H1 (cell line): ENCODE data around the gene ZNF37A. TPM values are rescaled to one million over a fixed set of nuclear protein-coding genes. Genes with fewer than 3 reads are reported as not detected.

Experiments
- CTCF ChIA-PET: fragments of 300-600 bp; sonication (Branson Sonifier 250); formaldehyde crosslinking; loops from one replicate; lab custom pipeline; 2021; ENCODE audit not compliant: partially characterized antibody; lab: Charles Lee
- POLR2A ChIA-PET: fragments of 300-600 bp; sonication (Branson Sonifier 250); formaldehyde crosslinking; loops from one replicate; lab custom pipeline; 2021; ENCODE audit warnings: inconsistent platforms; ENCODE audit not compliant: partially characterized antibody; lab: Charles Lee
- DNase-seq, 2 experiments: peaks; one replicate each; pipeline versions ENCODE4 v3.0.0 to v3.0.0-alpha.2; 2010 to 2022; ENCODE audit warnings: low spot score in 2 of 2, low read depth in 1 of 2, mixed read lengths in 1 of 2
- FAIRE-seq: peaks from 2 replicates; lab custom pipeline; 2011; peaks lifted over from hg19 to GRCh38; lab: Jason Lieb, UNC
- H2AFZ ChIP-seq: 2 replicates; pipeline ENCODE4 v1.8.1; 2012; ENCODE audit warnings: low read length, inconsistent platforms
- H2AK5ac ChIP-seq: 2 replicates; pipeline ENCODE4 v1.6.1; 2013; ENCODE audit warnings: low read depth, low read length
- H2BK120ac ChIP-seq: replicated peaks from 2 replicates; pipeline ENCODE3; 2013; ENCODE audit warnings: low read depth, low read length, inconsistent platforms
- H2BK12ac ChIP-seq: 2 replicates; pipeline ENCODE4 v1.6.1; 2013; ENCODE audit warnings: low read depth, low read length
- H2BK15ac ChIP-seq: 2 replicates; pipeline ENCODE4 v1.6.1; 2013; ENCODE audit warnings: low read length
- H2BK20ac ChIP-seq: 2 replicates; pipeline ENCODE4 v1.6.1; 2013; ENCODE audit warnings: low read length
- H2BK5ac ChIP-seq: 2 replicates; pipeline ENCODE4 v1.6.1; 2013; ENCODE audit warnings: low read depth, low read length
- H3K14ac ChIP-seq: 2 replicates; pipeline ENCODE4 v1.6.1; 2013; ENCODE audit warnings: inconsistent platforms; ENCODE audit not compliant: insufficient read length
- H3K18ac ChIP-seq: 2 replicates; pipeline ENCODE4 v1.6.1; 2013; ENCODE audit warnings: low read length; ENCODE audit errors: extremely low read depth
- H3K23ac ChIP-seq: 2 replicates; pipeline ENCODE4 v1.6.1; 2013; ENCODE audit warnings: inconsistent platforms; ENCODE audit not compliant: insufficient read length
- H3K23me2 ChIP-seq: 2 replicates; pipeline ENCODE4 v1.6.1; 2013; ENCODE audit warnings: low read depth, low read length
- H3K27ac ChIP-seq: 2 replicates; pipeline ENCODE4 v1.6.1; 2011; ENCODE audit warnings: low read depth, low read length, inconsistent platforms
- H3K27me3 ChIP-seq, 4 experiments: replicated peaks in 1 of 4; 1 replicate in 1 of 4; 2 replicates in 3 of 4; pipeline versions ENCODE4 v1.6.1 to v1.8.1; 2011 to 2013; ENCODE audit warnings: low read length in 3 of 4, mild to moderate bottlenecking in 3 of 4, inconsistent platforms in 2 of 4, mixed read lengths in 2 of 4, moderate library complexity in 1 of 4; ENCODE audit not compliant: control insufficient read depth in 3 of 4, insufficient read depth in 3 of 4; ENCODE audit errors: extremely low read depth in 1 of 4
- H3K36me3 ChIP-seq, 4 experiments: 2 replicates each; pipeline versions ENCODE4 v1.6.1 to v1.8.1; 2011 to 2013; ENCODE audit warnings: mild to moderate bottlenecking in 4 of 4, low read length in 3 of 4, moderate library complexity in 2 of 4, control low read depth in 1 of 4, inconsistent platforms in 1 of 4; ENCODE audit not compliant: insufficient read depth in 4 of 4, control insufficient read depth in 2 of 4
- H3K4ac ChIP-seq: replicated peaks from 2 replicates; pipeline ENCODE3; 2013; ENCODE audit warnings: low read length, low read depth, mixed read lengths, inconsistent platforms; ENCODE audit not compliant: insufficient read length
- H3K4me1 ChIP-seq, 4 experiments: replicated peaks in 1 of 4; 1 replicate in 1 of 4; 2 replicates in 3 of 4; pipeline versions ENCODE4 v1.6.1 to v1.8.1; 2011 to 2013; ENCODE audit warnings: low read length in 3 of 4, inconsistent platforms in 2 of 4, mixed read lengths in 1 of 4; ENCODE audit not compliant: insufficient read depth in 4 of 4, control insufficient read depth in 3 of 4
- H3K4me2 ChIP-seq, 2 experiments: 2 replicates each; pipeline versions ENCODE4 v1.6.1 to v1.8.1; 2011 to 2013; ENCODE audit warnings: low read depth in 2 of 2, low read length in 2 of 2, control low read depth in 1 of 2, inconsistent platforms in 1 of 2, mild to moderate bottlenecking in 1 of 2; ENCODE audit not compliant: insufficient read depth in 1 of 2
- H3K4me3 ChIP-seq, 4 experiments: fragments of 200-600, 300-600 bp in 1 of 4; sonication (generic), shearing (Covaris generic), sonication (Bioruptor Twin) in 1 of 4; 2 replicates each; pipeline versions ENCODE4 v1.5.1 to v1.8.1; 2011 to 2016; ENCODE audit warnings: low read length in 4 of 4, low read depth in 3 of 4, control low read depth in 2 of 4, inconsistent platforms in 2 of 4, mild to moderate bottlenecking in 2 of 4, mixed read lengths in 1 of 4, moderate library complexity in 1 of 4; ENCODE audit not compliant: insufficient read depth in 2 of 4; ENCODE audit errors: extremely low read depth in 1 of 4
- H3K56ac ChIP-seq: replicated peaks from 2 replicates; pipeline ENCODE3; 2013; ENCODE audit warnings: low read depth, mild to moderate bottlenecking, mixed read lengths, low read length, inconsistent platforms; ENCODE audit not compliant: insufficient read length
- H3K79me1 ChIP-seq: 2 replicates; pipeline ENCODE4 v1.6.1; 2013; ENCODE audit warnings: low read depth, low read length, control low read depth
- H3K79me2 ChIP-seq, 2 experiments: 2 replicates each; pipeline versions ENCODE4 v1.6.1 to v1.8.1; 2012 to 2013; ENCODE audit warnings: low read length in 2 of 2, mild to moderate bottlenecking in 2 of 2, inconsistent platforms in 1 of 2; ENCODE audit not compliant: insufficient read depth in 2 of 2, control insufficient read depth in 1 of 2
- H3K9ac ChIP-seq, 4 experiments: replicated peaks in 1 of 4; 1 replicate in 1 of 4; 2 replicates in 3 of 4; pipeline versions ENCODE4 v1.6.1 to v1.8.1; 2011 to 2013; ENCODE audit warnings: low read depth in 3 of 4, low read length in 3 of 4, control low read depth in 2 of 4, mild to moderate bottlenecking in 2 of 4, moderate library complexity in 2 of 4, inconsistent platforms in 1 of 4; ENCODE audit errors: extremely low read depth in 1 of 4
- H3K9me3 ChIP-seq, 2 experiments: 2 replicates each; pipeline versions ENCODE4 v1.6.1 to v1.8.1; 2012 to 2013; ENCODE audit warnings: mild to moderate bottlenecking in 2 of 2, moderate library complexity in 2 of 2, control low read depth in 1 of 2, inconsistent platforms in 1 of 2, low read depth in 1 of 2, low read length in 1 of 2, mixed read lengths in 1 of 2; ENCODE audit not compliant: insufficient read depth in 2 of 2
- H4K20me1 ChIP-seq, 2 experiments: replicated peaks in 1 of 2; 2 replicates each; pipeline versions ENCODE3 to v1.8.1; 2011 to 2013; ENCODE audit warnings: inconsistent platforms in 2 of 2, low read length in 2 of 2, mild to moderate bottlenecking in 1 of 2; ENCODE audit not compliant: insufficient read depth in 2 of 2, control insufficient read depth in 1 of 2
- H4K5ac ChIP-seq: 2 replicates; pipeline ENCODE4 v1.6.1; 2013; ENCODE audit warnings: low read length, low read depth, mixed read lengths, inconsistent platforms; ENCODE audit not compliant: insufficient read length
- H4K8ac ChIP-seq: 2 replicates; pipeline ENCODE4 v1.8.0; 2013; ENCODE audit warnings: mild to moderate bottlenecking, moderate library complexity, low read length, inconsistent platforms; ENCODE audit not compliant: insufficient read depth; ENCODE audit errors: extremely low read depth
- H4K91ac ChIP-seq: replicated peaks from 2 replicates; pipeline ENCODE3; 2013; ENCODE audit warnings: low read length, mixed read lengths, inconsistent platforms; ENCODE audit not compliant: insufficient read length
- CBX8 ChIP-seq: fragments of 300-800, 300-1000 bp; sonication (generic); IDR thresholded peaks from 2 replicates; pipeline ENCODE4 v1.7.1; 2016; ENCODE audit warnings: low read depth, low read length, borderline replicate concordance
- CEBPB ChIP-seq: IDR thresholded peaks from 2 replicates; pipeline ENCODE4 v1.6.1; 2012; ENCODE audit warnings: low read depth, low read length
- CTBP2 ChIP-seq: IDR thresholded peaks from 2 replicates; pipeline ENCODE4 v1.7.0; 2011; ENCODE audit warnings: borderline replicate concordance, mild to moderate bottlenecking, moderate library complexity, mixed read lengths, low read length; ENCODE audit not compliant: insufficient read depth, insufficient read length
- JUND ChIP-seq: IDR thresholded peaks from 2 replicates; pipeline ENCODE4 v1.6.1; 2011; ENCODE audit warnings: mild to moderate bottlenecking, improper control_type of control experiment, low read length
- NANOG ChIP-seq: IDR thresholded peaks from 2 replicates; pipeline ENCODE4 v1.6.1; 2011; ENCODE audit warnings: low read length, low read depth, mild to moderate bottlenecking, inconsistent platforms; ENCODE audit not compliant: insufficient read depth, poor library complexity, severe bottlenecking
- RXRA ChIP-seq: IDR thresholded peaks from 2 replicates; pipeline ENCODE4 v1.6.1; 2011; ENCODE audit warnings: low read depth, mild to moderate bottlenecking, low read length, moderate library complexity; ENCODE audit not compliant: insufficient read depth
- SAP30 ChIP-seq: fragments of 300-600 bp; sonication (generic); IDR thresholded peaks from 2 replicates; pipeline ENCODE4 v1.7.1; 2012; ENCODE audit warnings: low read length, moderate library complexity, mild to moderate bottlenecking, inconsistent platforms; ENCODE audit not compliant: insufficient read depth, insufficient replicate concordance
- TCF12 ChIP-seq: IDR thresholded peaks from 2 replicates; pipeline ENCODE4 v1.6.1; 2011; ENCODE audit warnings: low read depth, mild to moderate bottlenecking, low read length
- TEAD4 ChIP-seq: IDR thresholded peaks from 2 replicates; pipeline ENCODE4 v1.6.1; 2012; ENCODE audit warnings: low read depth, low read length, inconsistent platforms, mixed read lengths
- WGBS, 2 experiments: shearing (Covaris generic) in 1 of 2; methylation state at CpG; one replicate each; pipeline versions ENCODE4 v1.1.6 to v1.1.7; 2013 to 2015; ENCODE audit warnings: low lambda C conversion rate in 2 of 2, mixed read lengths in 2 of 2, inconsistent platforms in 1 of 2, low coverage in 1 of 2, missing lambda C conversion rate in 1 of 2; ENCODE audit not compliant: insufficient replicate concordance in 2 of 2, insufficient coverage in 1 of 2, insufficient read length in 1 of 2; ENCODE audit errors: extremely low coverage in 1 of 2, missing lambda C conversion rate in 1 of 2; 5-methylcytosine and 5-hydroxymethylcytosine counted together
- polyA plus RNA-seq, 7 experiments: library from polyadenylated mRNA; depleted of rRNA in 3 of 7; stranded (reverse) in 5 of 7; unstranded in 2 of 7; fragments of >200 nt in 5 of 7; fragments of 200-250 nt in 2 of 7; gene quantifications; 1 replicate in 5 of 7; 2 replicates in 1 of 7; 4 replicates in 1 of 7; pipeline versions ENCODE4 v1.2.1 to v1.2.3, GENCODE V29; 2011 to 2013; ENCODE audit warnings: missing spikeins in 2 of 7, mixed read lengths in 2 of 7
- total RNA-seq: library from RNA; stranded (reverse); fragmentation: NEBNext Ultra II Directional; extraction: Animal tissue kit (Norgen Biotek cat#: 25700); gene quantifications from 2 replicates; pipeline ENCODE4 v1.2.1, GENCODE V29; 2021

The ZNF37A gene
- total and polyA plus RNA-seq, 2 of the 8 experiments (the other 6 are each of a cell fraction or from before 2014, with no cell fraction given), result 0.97 to 12.7 TPM

DNA sequence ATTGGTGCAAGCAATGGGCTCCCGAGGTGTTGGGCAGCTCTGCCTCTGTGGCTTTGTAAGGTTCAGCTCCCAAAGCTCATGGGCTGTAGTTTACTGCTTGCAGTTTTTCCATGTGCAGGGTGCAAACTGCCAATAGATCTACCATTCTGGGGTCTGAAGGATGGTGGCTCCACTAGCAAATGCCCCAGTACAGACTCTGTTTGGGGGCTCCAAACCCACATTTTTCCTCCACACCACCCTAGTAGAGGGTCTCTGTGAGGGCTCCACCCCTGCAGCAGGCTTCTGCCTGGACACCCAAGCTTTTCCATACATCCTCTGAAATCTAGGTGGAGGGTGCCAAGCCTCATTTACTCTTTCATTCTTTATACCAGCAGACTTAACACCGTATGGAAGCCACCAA is 17.4 kb upstream of the ZNF37A start:
- Histone ChIP-seq H3K4me2 (no peak overlapping the region), H3K4ac (no peak overlapping the region), H2BK12ac (no peak overlapping the region), H3K56ac (no peak overlapping the region), H3K36me3 (0 out of 8 replicates have a peak, but pooled peaks cover 0 to 2% (median 0%) of the 10 kb centered on the region in 4 experiments), H3K14ac (no peak overlapping the region), H4K20me1 (no peaks in the 10 kb centered on the region), H4K8ac (no peak overlapping the region), H4K91ac (no peak overlapping the region), H2BK5ac (no peak overlapping the region), H3K4me1 (no peaks in the 10 kb centered on the region), H3K4me3 (no peak overlapping the region), H2BK15ac (no peak overlapping the region), H3K79me2 (no peaks in the 10 kb centered on the region), H4K5ac (no peak overlapping the region), H3K18ac (no peak overlapping the region), H2AK5ac (no peak overlapping the region), H3K9ac (no peak overlapping the region), H3K27me3 (no peaks in the 10 kb centered on the region), H3K23ac (no peak overlapping the region), H2BK20ac (no peak overlapping the region), H3K23me2 (no peaks in the 10 kb centered on the region), H3K27ac (no peak overlapping the region), H2AFZ (no peak overlapping the region), H3K79me1 (no peaks in the 10 kb centered on the region), H3K9me3 (peaks cover 59 to 68% of the 10 kb centered on the region in 2 experiments), H2BK120ac (no peak overlapping the region)
- WGBS, 2 experiments, result 85% methylated on average over 2 of the region's 2 CpGs; no CpG with 5 or more reads in 1 of the 2 experiments
- no peak for FAIRE-seq
- DNase-seq, result no peak
- CTCF ChIA-PET, result no interaction called here
- POLR2A ChIA-PET, result no interaction called here
- no peak for TF ChIP-seq SAP30
- TF ChIP-seq CEBPB, result no peak
- no peak for TF ChIP-seq TEAD4
- TF ChIP-seq TCF12, result no peak
- TF ChIP-seq CBX8, result no peak
- no peak for TF ChIP-seq RXRA
- no peak for TF ChIP-seq JUND
- no peak for TF ChIP-seq CTBP2
- no peak for TF ChIP-seq NANOG
